Hepatic stellate cell (primary cell): ENCODE measurements around the gene NCMAP.
"Not testable (repeated sequence)": the region's sequence is repeated elsewhere in the genome, so short reads cannot be mapped to it uniquely, and the experiment has no call there.

ENCODE experiments used
- DNase-seq: peaks from one replicate; pipeline ENCODE4 v3.0.0; 2011; ENCODE audit warnings: low spot score

The NCMAP gene

GRCh38 chr1:24555591-24556413, at the start of gene NCMAP:
Gene NCMAP (plus strand): TSS chr1:24556087. CDS start chr1:24595431, 39,344 bp downstream.
- DNase-seq: no peak

GRCh38 chr1:24506691-24507381, 49.1 kb upstream of the NCMAP start:
- no peak for DNase-seq

- no peak for DNase-seq
Measured at GRCh38 chr1:24507405-24507804, 48.5 kb upstream of the NCMAP start.

GRCh38 chr1:24508911-24509310, 47.0 kb upstream of the NCMAP start:
- no peak for DNase-seq

GRCh38 chr1:24513706-24514105, 42.2 kb upstream of the NCMAP start:
- no peak for DNase-seq

- no peak for DNase-seq
Measured at GRCh38 chr1:24514946-24515345, 40.9 kb upstream of the NCMAP start.

GRCh38 chr1:24515671-24516209, 40.1 kb upstream of the NCMAP start:
- not testable (repeated sequence) for DNase-seq

- DNase-seq: no peak
Measured at GRCh38 chr1:24516506-24516905, 39.4 kb upstream of the NCMAP start.

- no peak for DNase-seq
Measured at GRCh38 chr1:24517898-24518297, 38.0 kb upstream of the NCMAP start.

- not testable (repeated sequence) for DNase-seq
Measured at GRCh38 chr1:24520282-24520681, 35.6 kb upstream of the NCMAP start.

GRCh38 chr1:24525606-24526005, 30.3 kb upstream of the NCMAP start:
- no peak for DNase-seq

GRCh38 chr1:24526045-24526444, 29.8 kb upstream of the NCMAP start:
- no peak for DNase-seq

GRCh38 chr1:24526940-24527542, 28.8 kb upstream of the NCMAP start:
- peak; percentile 27 for DNase-seq

- no peak for DNase-seq
Measured at GRCh38 chr1:24528744-24529143, 27.1 kb upstream of the NCMAP start.

- not testable (repeated sequence) for DNase-seq
Measured at GRCh38 chr1:24529292-24529691, 26.6 kb upstream of the NCMAP start.

- DNase-seq: peak; percentile 27
Measured at GRCh38 chr1:24535021-24535424, 20.9 kb upstream of the NCMAP start.

- DNase-seq: no peak
Measured at GRCh38 chr1:24535778-24536177, 20.1 kb upstream of the NCMAP start.

- no peak for DNase-seq
Measured at GRCh38 chr1:24536391-24536840, 19.5 kb upstream of the NCMAP start.

GRCh38 chr1:24540051-24540905, 15.6 kb upstream of the NCMAP start:
- DNase-seq: no peak

- peak; percentile 38 for DNase-seq
Measured at GRCh38 chr1:24540906-24541710, 14.8 kb upstream of the NCMAP start.
